Skeletal muscle tissue (tissue), 4 donors: ENCODE data around the gene FAM83G. TPM values are rescaled to one million over a fixed set of nuclear protein-coding genes. Genes with fewer than 3 reads are reported as not detected.

Experiments
- H3K27ac ChIP-seq: one replicate; pipeline ENCODE4 v1.7.0; 2013; ENCODE audit warnings: mild to moderate bottlenecking, low read depth, low read length, inconsistent platforms
- H3K27me3 ChIP-seq, 3 donors: one replicate each; pipeline ENCODE4 v1.7.0; 2013; ENCODE audit warnings: low read length in 3 of 3; ENCODE audit not compliant: control insufficient read depth in 3 of 3, insufficient read depth in 3 of 3
- H3K36me3 ChIP-seq, 3 donors: one replicate each; pipeline ENCODE4 v1.7.0; 2013; ENCODE audit warnings: low read length in 3 of 3; ENCODE audit not compliant: control insufficient read depth in 3 of 3, insufficient read depth in 3 of 3
- H3K4me1 ChIP-seq, 3 donors: one replicate each; pipeline ENCODE4 v1.7.0; 2013; ENCODE audit warnings: low read length in 3 of 3, mild to moderate bottlenecking in 3 of 3; ENCODE audit not compliant: control insufficient read depth in 3 of 3, insufficient read depth in 3 of 3
- H3K4me3 ChIP-seq, 3 donors: one replicate each; pipeline ENCODE4 v1.7.0; 2013; ENCODE audit warnings: low read length in 3 of 3
- H3K9ac ChIP-seq, 3 donors: one replicate each; pipeline ENCODE4 v1.7.0; 2013; ENCODE audit warnings: low read length in 3 of 3, mild to moderate bottlenecking in 3 of 3, moderate library complexity in 2 of 3, low read depth in 1 of 3
- H3K9me3 ChIP-seq, 3 donors: one replicate each; pipeline ENCODE4 v1.7.0; 2013; ENCODE audit warnings: low read length in 3 of 3; ENCODE audit not compliant: control insufficient read depth in 3 of 3
- total RNA-seq: library from RNA; depleted of rRNA; stranded (reverse); fragments of >200 nt; gene quantifications from one replicate; pipeline ENCODE4 v1.2.3, GENCODE V29; 2014
- donor health status: Osteomylitis.

The FAM83G gene
- total RNA-seq, 1 donor from 2014 or later = 0.52 TPM

DNA sequence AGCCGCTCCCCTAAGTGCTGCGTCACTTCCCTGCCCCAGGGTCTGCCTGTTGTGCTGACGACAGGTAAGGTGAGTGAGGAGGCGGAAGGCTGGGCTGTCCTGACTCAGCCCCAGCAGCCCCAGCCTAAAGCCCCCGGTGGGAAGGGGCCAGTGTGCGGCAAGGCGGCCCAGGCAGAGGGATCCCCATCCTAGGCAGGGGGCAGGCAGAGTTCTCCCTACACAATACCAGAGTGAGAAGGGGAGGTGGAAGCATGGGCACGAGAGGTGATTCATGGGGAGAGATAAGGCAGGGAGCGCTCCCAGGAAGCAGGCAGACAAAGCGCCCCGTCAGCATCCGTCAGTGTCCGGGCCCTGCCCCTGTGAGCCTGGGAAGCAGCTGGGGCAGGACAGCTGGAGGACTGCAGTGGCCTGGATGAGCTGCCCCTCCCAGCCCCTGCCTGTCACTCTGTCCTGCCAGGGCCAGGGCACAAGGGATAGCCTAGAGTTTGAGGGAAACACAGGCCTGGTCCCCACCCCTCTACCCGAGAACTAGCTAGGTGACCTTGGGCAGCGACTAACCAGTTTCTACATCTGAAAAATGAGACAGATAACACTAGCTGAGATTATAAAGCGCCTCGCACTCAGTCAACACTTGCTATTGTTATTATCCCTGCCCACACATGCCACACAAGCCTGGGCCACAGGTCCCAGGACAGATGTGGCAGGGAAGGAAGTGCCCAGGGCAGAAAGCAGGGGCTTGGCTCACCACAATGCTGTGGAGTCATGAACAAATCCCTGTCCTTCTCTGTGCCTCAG is 3.8 kb downstream of the FAM83G start:
- no peak overlapping the region for H3K27ac ChIP-seq

DNA sequence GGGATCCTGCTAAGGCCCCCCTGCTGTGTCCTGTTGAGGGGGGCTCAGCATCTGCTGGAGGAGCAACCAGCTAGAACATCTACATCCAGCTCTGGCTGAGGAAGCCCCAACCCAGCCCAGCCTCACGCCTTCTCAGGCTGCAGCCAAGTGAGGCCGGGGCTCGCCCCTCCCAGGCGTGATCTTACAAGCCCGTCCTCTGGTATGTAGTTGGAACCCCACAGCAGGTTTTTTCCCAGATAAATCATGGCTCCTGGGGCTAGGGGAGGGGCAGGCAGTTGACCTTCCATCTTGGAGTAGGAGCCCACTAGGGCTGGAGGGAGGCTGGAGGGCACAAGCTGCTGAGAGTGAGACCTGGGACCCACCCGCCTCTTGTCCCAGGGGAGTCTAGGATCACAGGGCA is 4.7 kb downstream of the FAM83G start:
- no peaks in the 10 kb centered on the region for H3K9me3 ChIP-seq
- H3K27me3 ChIP-seq = no peaks in the 10 kb centered on the region
- H3K9ac ChIP-seq = no peak overlapping the region
- peaks cover 2 to 5% (median 3%) of the 10 kb centered on the region in 3 donors for H3K4me1 ChIP-seq
- H3K36me3 ChIP-seq = no peaks in the 10 kb centered on the region
- H3K4me3 ChIP-seq = no peak overlapping the region
- H3K27ac ChIP-seq = no peak overlapping the region

More for the DNA sequence above, 3.8 kb downstream of the FAM83G start:
- Histone ChIP-seq H3K9me3 (no peaks in the 10 kb centered on the region), H3K9ac (no peak overlapping the region), H3K36me3 (no peaks in the 10 kb centered on the region), H3K4me1 (peaks cover 4 to 5% (median 5%) of the 10 kb centered on the region in 3 donors), H3K27me3 (no peaks in the 10 kb centered on the region), H3K4me3 (no peak overlapping the region)

DNA sequence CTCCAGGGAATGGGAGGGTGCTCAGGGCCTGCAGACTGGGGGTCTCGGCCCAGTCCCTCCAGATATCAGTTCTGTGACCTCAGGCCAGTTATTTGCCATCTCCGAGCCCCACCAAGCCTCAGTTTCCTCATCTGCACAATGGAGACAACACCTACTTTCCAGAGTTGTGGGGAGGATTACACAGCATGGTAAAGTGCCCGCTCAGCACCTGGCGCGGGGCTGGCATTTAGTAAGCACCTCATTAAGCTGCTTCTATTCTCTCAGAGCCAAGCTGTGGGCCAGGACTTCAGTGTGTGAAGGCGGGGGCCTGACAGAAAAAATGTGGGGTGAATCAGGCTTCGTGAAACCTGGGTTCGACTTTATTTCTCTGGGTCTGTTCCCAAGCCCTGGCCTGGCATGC is 5.2 kb downstream of the FAM83G start:
- H3K27me3 ChIP-seq = no peaks in the 10 kb centered on the region
- no peak overlapping the region for H3K27ac ChIP-seq
- H3K4me1 ChIP-seq = peaks cover 0 to 2% (median 0%) of the 10 kb centered on the region in 3 donors
- H3K4me3 ChIP-seq = no peak overlapping the region
- no peaks in the 10 kb centered on the region for H3K9me3 ChIP-seq
- no peaks in the 10 kb centered on the region for H3K36me3 ChIP-seq
- no peak overlapping the region for H3K9ac ChIP-seq

- Histone ChIP-seq H3K4me3 (no peak overlapping the region), H3K9ac (no peak overlapping the region), H3K36me3 (no peaks in the 10 kb centered on the region), H3K27ac (no peak overlapping the region), H3K9me3 (no peaks in the 10 kb centered on the region), H3K4me1 (no peaks in the 10 kb centered on the region), H3K27me3 (no peaks in the 10 kb centered on the region)
These were observed 6.8 kb downstream of the FAM83G start for GRCh38 chr17:18997650-18998196.

- no peaks in the 10 kb centered on the region for H3K4me1 ChIP-seq
- H3K36me3 ChIP-seq = no peaks in the 10 kb centered on the region
- H3K9me3 ChIP-seq = no peaks in the 10 kb centered on the region
- no peak overlapping the region for H3K9ac ChIP-seq
- H3K4me3 ChIP-seq = no peak overlapping the region
- no peak overlapping the region for H3K27ac ChIP-seq
- no peaks in the 10 kb centered on the region for H3K27me3 ChIP-seq
These were observed 8.1 kb downstream of the FAM83G start for GRCh38 chr17:18996458-18996857.

- H3K27me3 ChIP-seq = no peaks in the 10 kb centered on the region
- no peak overlapping the region for H3K4me3 ChIP-seq
- H3K36me3 ChIP-seq = no peaks in the 10 kb centered on the region
- H3K9me3 ChIP-seq = no peaks in the 10 kb centered on the region
- no peaks in the 10 kb centered on the region for H3K4me1 ChIP-seq
- no peak overlapping the region for H3K27ac ChIP-seq
- no peak overlapping the region for H3K9ac ChIP-seq
These were observed 9.3 kb downstream of the FAM83G start for GRCh38 chr17:18995220-18995619.

- H3K4me1 ChIP-seq = no peaks in the 10 kb centered on the region
- no peaks in the 10 kb centered on the region for H3K9me3 ChIP-seq
- no peaks in the 10 kb centered on the region for H3K36me3 ChIP-seq
- no peaks in the 10 kb centered on the region for H3K27me3 ChIP-seq
- no peak overlapping the region for H3K4me3 ChIP-seq
- H3K9ac ChIP-seq = no peak overlapping the region
- H3K27ac ChIP-seq = no peak overlapping the region
These were observed 9.9 kb downstream of the FAM83G start for GRCh38 chr17:18994631-18995030.

GRCh38 chr17:18993905-18994526 is 10.5 kb downstream of the FAM83G start:
- no peak overlapping the region for H3K27ac ChIP-seq
- H3K4me1 ChIP-seq = no peaks in the 10 kb centered on the region
- no peaks in the 10 kb centered on the region for H3K9me3 ChIP-seq
- H3K27me3 ChIP-seq = no peaks in the 10 kb centered on the region
- no peak overlapping the region for H3K9ac ChIP-seq
- no peak overlapping the region for H3K4me3 ChIP-seq
- H3K36me3 ChIP-seq = no peaks in the 10 kb centered on the region

DNA sequence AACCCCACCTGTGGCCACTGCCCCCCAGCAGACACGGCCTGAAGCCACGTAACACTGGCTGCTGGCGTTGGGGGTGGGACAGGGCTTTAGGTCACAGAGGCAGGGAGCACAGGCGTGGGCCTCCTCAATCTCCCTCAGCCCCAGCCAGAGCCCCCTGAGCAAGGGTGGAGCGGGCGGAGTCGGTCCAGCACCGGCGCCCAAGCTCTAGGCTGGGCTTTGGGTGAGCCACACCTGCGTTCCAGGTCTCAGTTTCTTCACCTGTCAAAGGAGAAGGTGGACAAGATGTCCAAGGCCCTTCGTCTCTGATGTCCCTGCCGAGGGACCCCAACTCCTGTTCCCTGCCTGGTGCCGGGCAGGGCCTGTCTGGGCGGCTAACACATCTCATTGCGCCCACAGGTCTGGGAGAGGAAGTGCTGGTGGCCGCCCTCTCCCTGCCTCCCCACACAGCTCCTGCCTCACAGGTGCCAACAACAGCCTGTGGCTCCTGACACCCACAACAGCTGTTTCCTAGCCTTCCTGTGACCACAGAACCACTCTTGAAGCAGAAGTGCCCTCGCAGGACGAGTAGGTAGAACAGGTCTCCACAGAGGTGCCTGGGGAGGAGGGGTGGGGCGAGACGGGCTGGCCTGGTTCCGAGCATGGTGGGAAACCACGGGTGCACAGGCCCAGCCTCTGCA is 12.0 kb downstream of the FAM83G start:
- H3K27me3 ChIP-seq = no peaks in the 10 kb centered on the region
- no peaks in the 10 kb centered on the region for H3K9me3 ChIP-seq
- no peak overlapping the region for H3K4me3 ChIP-seq
- peaks cover 0 to 7% (median 4%) of the 10 kb centered on the region in 3 donors for H3K4me1 ChIP-seq
- H3K9ac ChIP-seq = no peak overlapping the region
- no peaks in the 10 kb centered on the region for H3K36me3 ChIP-seq
- H3K27ac ChIP-seq = no peak overlapping the region
